BLaER1 (cell line): Measurements from ENCODE around the gene FGGY.

Experiments
- H3K27ac ChIP-seq: shearing (Covaris generic); formaldehyde crosslinking; 2 replicates; pipeline ENCODE4 v1.8.1; 2022
- H3K27me3 ChIP-seq: shearing (Covaris generic); formaldehyde crosslinking; 2 replicates; pipeline ENCODE4 v1.8.1; 2022
- H3K36me3 ChIP-seq: shearing (Covaris generic); formaldehyde crosslinking; 2 replicates; pipeline ENCODE4 v1.8.1; 2022
- H3K4me1 ChIP-seq: shearing (Covaris generic); formaldehyde crosslinking; 2 replicates; pipeline ENCODE4 v1.8.1; 2022
- H3K4me2 ChIP-seq: shearing (Covaris generic); formaldehyde crosslinking; 2 replicates; pipeline ENCODE4 v1.8.1; 2022
- H3K4me3 ChIP-seq: shearing (Covaris generic); formaldehyde crosslinking; 2 replicates; pipeline ENCODE4 v1.8.1; 2022
- H3K9ac ChIP-seq: shearing (Covaris generic); formaldehyde crosslinking; 2 replicates; pipeline ENCODE4 v1.8.1; 2022
- H3K9me3 ChIP-seq: shearing (Covaris generic); formaldehyde crosslinking; 2 replicates; pipeline ENCODE4 v1.8.1; 2022
- H4K20me1 ChIP-seq: shearing (Covaris generic); formaldehyde crosslinking; 2 replicates; pipeline ENCODE4 v1.8.1; 2022
- Cebpa-rat ChIP-seq: shearing (Covaris generic); IDR thresholded peaks from 2 replicates; pipeline ENCODE4 v1.8.1; 2022

Gene FGGY

GRCh38 chr1:59673573-59674450 is 376.9 kb downstream of the FGGY start:
- Histone ChIP-seq H3K36me3 (no peaks in the 10 kb centered on the region), H3K27ac (no peak overlapping the region), H3K4me2 (no peak overlapping the region), H3K9ac (no peak overlapping the region), H3K9me3 (no peaks in the 10 kb centered on the region), H3K27me3 (no peaks in the 10 kb centered on the region), H3K4me3 (no peak overlapping the region), H4K20me1 (no peaks in the 10 kb centered on the region), H3K4me1 (no peaks in the 10 kb centered on the region)
- TF ChIP-seq Cebpa-rat, result no peak

- no peak overlapping the region for H3K4me2 ChIP-seq
- H3K4me3 ChIP-seq, result no peak overlapping the region
- H3K36me3 ChIP-seq, result no peaks in the 10 kb centered on the region
- no peaks in the 10 kb centered on the region for H3K9me3 ChIP-seq
- no peaks in the 10 kb centered on the region for H3K4me1 ChIP-seq
- peak; percentile 26; the same call in 1 of the 2 replicates for TF ChIP-seq Cebpa-rat
- no peak overlapping the region for H3K27ac ChIP-seq
- H4K20me1 ChIP-seq, result no peaks in the 10 kb centered on the region
- H3K9ac ChIP-seq, result no peak overlapping the region
- H3K27me3 ChIP-seq, result no peaks in the 10 kb centered on the region
These were observed 377.7 kb downstream of the FGGY start for GRCh38 chr1:59674595-59674994.

GRCh38 chr1:59675936-59676335 is 379.0 kb downstream of the FGGY start:
- Histone ChIP-seq H3K27ac (no peak overlapping the region), H3K4me2 (no peak overlapping the region), H4K20me1 (no peaks in the 10 kb centered on the region), H3K27me3 (no peaks in the 10 kb centered on the region), H3K9me3 (no peaks in the 10 kb centered on the region), H3K4me3 (no peak overlapping the region), H3K36me3 (no peaks in the 10 kb centered on the region), H3K9ac (no peak overlapping the region), H3K4me1 (no peaks in the 10 kb centered on the region)
- no peak for TF ChIP-seq Cebpa-rat

GRCh38 chr1:59678040-59678439 is 381.1 kb downstream of the FGGY start:
- no peak for TF ChIP-seq Cebpa-rat
- Histone ChIP-seq H3K4me3 (no peak overlapping the region), H3K9me3 (no peaks in the 10 kb centered on the region), H3K27me3 (no peaks in the 10 kb centered on the region), H4K20me1 (no peaks in the 10 kb centered on the region), H3K4me1 (no peaks in the 10 kb centered on the region), H3K4me2 (no peak overlapping the region), H3K36me3 (no peaks in the 10 kb centered on the region), H3K27ac (no peak overlapping the region), H3K9ac (no peak overlapping the region)

- no peak for TF ChIP-seq Cebpa-rat
- no peak overlapping the region for H3K4me2 ChIP-seq
- no peak overlapping the region for H3K4me3 ChIP-seq
- no peaks in the 10 kb centered on the region for H4K20me1 ChIP-seq
- H3K9ac ChIP-seq, result no peak overlapping the region
- H3K36me3 ChIP-seq, result no peaks in the 10 kb centered on the region
- no peak overlapping the region for H3K27ac ChIP-seq
- no peaks in the 10 kb centered on the region for H3K9me3 ChIP-seq
- no peaks in the 10 kb centered on the region for H3K4me1 ChIP-seq
- no peaks in the 10 kb centered on the region for H3K27me3 ChIP-seq
These were observed 381.8 kb downstream of the FGGY start for GRCh38 chr1:59678493-59679228.

- TF ChIP-seq Cebpa-rat, result no peak
- no peaks in the 10 kb centered on the region for H3K27me3 ChIP-seq
- H3K9ac ChIP-seq, result no peak overlapping the region
- H3K36me3 ChIP-seq, result no peaks in the 10 kb centered on the region
- no peak overlapping the region for H3K27ac ChIP-seq
- no peaks in the 10 kb centered on the region for H3K9me3 ChIP-seq
- no peaks in the 10 kb centered on the region for H4K20me1 ChIP-seq
- H3K4me1 ChIP-seq, result no peaks in the 10 kb centered on the region
- H3K4me2 ChIP-seq, result no peak overlapping the region
- no peak overlapping the region for H3K4me3 ChIP-seq
These were observed 383.1 kb downstream of the FGGY start for GRCh38 chr1:59680044-59680443.

- H3K27ac ChIP-seq, result no peak overlapping the region
- no peaks in the 10 kb centered on the region for H3K4me1 ChIP-seq
- H3K9ac ChIP-seq, result no peak overlapping the region
- no peak overlapping the region for H3K4me3 ChIP-seq
- H4K20me1 ChIP-seq, result no peaks in the 10 kb centered on the region
- H3K4me2 ChIP-seq, result no peak overlapping the region
- H3K9me3 ChIP-seq, result no peaks in the 10 kb centered on the region
- no peaks in the 10 kb centered on the region for H3K27me3 ChIP-seq
- no peak for TF ChIP-seq Cebpa-rat
- H3K36me3 ChIP-seq, result no peaks in the 10 kb centered on the region
These were observed 385.6 kb downstream of the FGGY start for GRCh38 chr1:59682396-59683080.

GRCh38 chr1:59683197-59683596 is 386.3 kb downstream of the FGGY start:
- no peak for TF ChIP-seq Cebpa-rat
- no peak overlapping the region for H3K4me2 ChIP-seq
- H3K9ac ChIP-seq, result no peak overlapping the region
- no peaks in the 10 kb centered on the region for H3K27me3 ChIP-seq
- H3K36me3 ChIP-seq, result no peaks in the 10 kb centered on the region
- H3K27ac ChIP-seq, result no peak overlapping the region
- H4K20me1 ChIP-seq, result no peaks in the 10 kb centered on the region
- no peaks in the 10 kb centered on the region for H3K4me1 ChIP-seq
- H3K9me3 ChIP-seq, result no peaks in the 10 kb centered on the region
- H3K4me3 ChIP-seq, result no peak overlapping the region

- no peaks in the 10 kb centered on the region for H3K4me1 ChIP-seq
- H3K4me3 ChIP-seq, result no peak overlapping the region
- H4K20me1 ChIP-seq, result no peaks in the 10 kb centered on the region
- H3K9ac ChIP-seq, result no peak overlapping the region
- TF ChIP-seq Cebpa-rat, result no peak
- H3K36me3 ChIP-seq, result no peaks in the 10 kb centered on the region
- H3K27ac ChIP-seq, result no peak overlapping the region
- H3K27me3 ChIP-seq, result no peaks in the 10 kb centered on the region
- no peak overlapping the region for H3K4me2 ChIP-seq
- H3K9me3 ChIP-seq, result no peaks in the 10 kb centered on the region
These were observed 387.8 kb downstream of the FGGY start for GRCh38 chr1:59684698-59685097.

GRCh38 chr1:59685101-59685500 is 388.2 kb downstream of the FGGY start:
- Histone ChIP-seq H3K27me3 (no peaks in the 10 kb centered on the region), H3K27ac (no peak overlapping the region), H4K20me1 (no peaks in the 10 kb centered on the region), H3K4me1 (no peaks in the 10 kb centered on the region), H3K9ac (no peak overlapping the region), H3K4me3 (no peak overlapping the region), H3K36me3 (no peaks in the 10 kb centered on the region), H3K4me2 (no peak overlapping the region), H3K9me3 (no peaks in the 10 kb centered on the region)
- no peak for TF ChIP-seq Cebpa-rat
